CD8-positive, alpha-beta memory T cell (primary cell): Measurements from ENCODE around the gene TCEAL3. TPM values are rescaled to one million over a fixed set of nuclear protein-coding genes. Genes with fewer than 3 reads are reported as not detected.

ENCODE experiments used
- CTCF ChIA-PET: fragments of 350-600 bp; sonication (Branson Sonifier 250); formaldehyde crosslinking; loops from one replicate; lab custom pipeline; 2021; ENCODE audit warnings: antibody characterized with exemption; lab: Charles Lee
- POLR2A ChIA-PET: fragments of 350-600 bp; sonication (Branson Sonifier 250); formaldehyde crosslinking; loops from one replicate; lab custom pipeline; 2021; ENCODE audit warnings: antibody characterized with exemption; lab: Charles Lee
- DNase-seq, 5 donors: peaks; one replicate each; pipeline versions ENCODE4 v3.0.0 to v3.0.0-alpha.2; 2020 to 2022; ENCODE audit warnings: mixed read lengths in 1 of 5
- H3K27ac ChIP-seq: one replicate; pipeline ENCODE4 v1.7.0; 2013; ENCODE audit warnings: low read depth, mild to moderate bottlenecking, low read length, moderate library complexity
- H3K27me3 ChIP-seq: 2 replicates; pipeline ENCODE4 v1.7.0; 2013; ENCODE audit warnings: low read length, mild to moderate bottlenecking; ENCODE audit not compliant: insufficient read depth, poor library complexity, severe bottlenecking
- H3K36me3 ChIP-seq: 2 replicates; pipeline ENCODE4 v1.7.0; 2013; ENCODE audit warnings: mild to moderate bottlenecking, low read length, moderate library complexity; ENCODE audit not compliant: insufficient read depth
- H3K4me1 ChIP-seq: 2 replicates; pipeline ENCODE4 v1.7.0; 2013; ENCODE audit warnings: mild to moderate bottlenecking, low read length, moderate library complexity; ENCODE audit not compliant: insufficient read depth
- H3K4me3 ChIP-seq: 2 replicates; pipeline ENCODE4 v1.7.0; 2013; ENCODE audit warnings: mild to moderate bottlenecking, low read length
- H3K9me3 ChIP-seq: 2 replicates; pipeline ENCODE4 v1.7.0; 2013; ENCODE audit warnings: mild to moderate bottlenecking, low read length
- H3K27ac Mint-ChIP-seq, 8 donors: one replicate each; pipeline ENCODE4 v1.8.0; 2020 to 2021; ENCODE audit warnings: mixed read lengths in 8 of 8, mild to moderate bottlenecking in 6 of 8, inconsistent platforms in 3 of 8, moderate library complexity in 3 of 8
- H3K27me3 Mint-ChIP-seq, 2 donors: one replicate each; pipeline ENCODE4 v1.8.0; 2020 to 2021; ENCODE audit warnings: mixed read lengths in 2 of 2, mild to moderate bottlenecking in 1 of 2, moderate library complexity in 1 of 2
- H3K36me3 Mint-ChIP-seq, 3 donors: one replicate each; pipeline ENCODE4 v1.8.0; 2020 to 2021; ENCODE audit warnings: mixed read lengths in 3 of 3, inconsistent platforms in 1 of 3, mild to moderate bottlenecking in 1 of 3
- H3K4me1 Mint-ChIP-seq, 3 donors: one replicate each; pipeline ENCODE4 v1.8.0; 2020 to 2021; ENCODE audit warnings: mixed read lengths in 3 of 3, inconsistent platforms in 1 of 3, mild to moderate bottlenecking in 1 of 3
- H3K4me3 Mint-ChIP-seq, 7 donors: one replicate each; pipeline ENCODE4 v1.8.0; 2020 to 2021; ENCODE audit warnings: mixed read lengths in 7 of 7, mild to moderate bottlenecking in 6 of 7, moderate library complexity in 4 of 7, inconsistent platforms in 2 of 7
- H3K9me3 Mint-ChIP-seq, 5 donors: one replicate each; pipeline ENCODE4 v1.8.0; 2020 to 2022; ENCODE audit warnings: mixed read lengths in 5 of 5, mild to moderate bottlenecking in 3 of 5, moderate library complexity in 2 of 5, inconsistent platforms in 1 of 5
- polyA plus RNA-seq: library from polyadenylated mRNA; unstranded; fragments of 300-500 nt; fragmentation: Illumina TruSeq; gene quantifications from one replicate; pipeline ENCODE4 v1.2.3, GENCODE V29; 2021
- total RNA-seq, 2 experiments: library from RNA; stranded (reverse); gene quantifications; one replicate each; pipeline ENCODE4 v1.2.3, GENCODE V29; 2021

TCEAL3 gene
- total and polyA plus RNA-seq, 3 experiments from 2014 or later, result 3.9 to 13.1 (median 4.3) TPM

GRCh38 chrX:103610282-103610681 is 2.5 kb downstream of the TCEAL3 start:
- Mint-ChIP-seq H3K9me3 (no peaks in the 10 kb centered on the region), H3K27me3 (peaks cover 0 to 12% of the 10 kb centered on the region in 2 donors), H3K36me3 (peaks cover 0 to 3% (median 0%) of the 10 kb centered on the region in 3 donors), H3K4me3 (peak overlapping the region in 2 of 7 donors; percentile 36 to 86), H3K4me1 (peaks cover 7 to 10% (median 9%) of the 10 kb centered on the region in 3 donors), H3K27ac (peak overlapping the region in 5 of 8 donors; percentile 26 to 63 (median 47))
- POLR2A ChIA-PET, result no interaction called here
- H3K4me1 ChIP-seq, result no peaks in the 10 kb centered on the region
- H3K4me3 ChIP-seq, result no peak overlapping the region
- H3K9me3 ChIP-seq, result no peaks in the 10 kb centered on the region
- no peak overlapping the region for H3K27ac ChIP-seq
- CTCF ChIA-PET, result no interaction called here
- no peaks in the 10 kb centered on the region for H3K27me3 ChIP-seq
- no peaks in the 10 kb centered on the region for H3K36me3 ChIP-seq
- DNase-seq, result no peak

GRCh38 chrX:103613362-103613890 is 5.7 kb downstream of the TCEAL3 start:
- Mint-ChIP-seq H3K4me3 (no peak overlapping the region), H3K9me3 (no peaks in the 10 kb centered on the region), H3K27ac (no peak overlapping the region), H3K27me3 (peaks cover 0 to 11% of the 10 kb centered on the region in 2 donors), H3K4me1 (peaks cover 0 to 3% (median 0%) of the 10 kb centered on the region in 3 donors), H3K36me3 (peaks cover 0 to 2% (median 0%) of the 10 kb centered on the region in 3 donors)
- H3K4me1 ChIP-seq, result no peaks in the 10 kb centered on the region
- no peaks in the 10 kb centered on the region for H3K27me3 ChIP-seq
- CTCF ChIA-PET, result no interaction called here
- no peak for DNase-seq
- no peak overlapping the region for H3K4me3 ChIP-seq
- no peak overlapping the region for H3K27ac ChIP-seq
- POLR2A ChIA-PET, result no interaction called here
- no peaks in the 10 kb centered on the region for H3K9me3 ChIP-seq
- H3K36me3 ChIP-seq, result no peaks in the 10 kb centered on the region

- Histone ChIP-seq H3K36me3 (no peaks in the 10 kb centered on the region), H3K9me3 (no peaks in the 10 kb centered on the region), H3K27ac (no peak overlapping the region), H3K4me1 (no peaks in the 10 kb centered on the region), H3K27me3 (no peaks in the 10 kb centered on the region), H3K4me3 (no peak overlapping the region)
- no peak overlapping the region for H3K27ac Mint-ChIP-seq
- H3K4me3 Mint-ChIP-seq, result no peak overlapping the region
- H3K4me1 Mint-ChIP-seq, result no peaks in the 10 kb centered on the region
- ChIA-PET POLR2A (no interaction called here), CTCF (no interaction called here)
- peaks cover 0 to 9% of the 10 kb centered on the region in 2 donors for H3K27me3 Mint-ChIP-seq
- peaks cover 0 to 1% (median 0%) of the 10 kb centered on the region in 3 donors for H3K36me3 Mint-ChIP-seq
- no peak for DNase-seq
- no peaks in the 10 kb centered on the region for H3K9me3 Mint-ChIP-seq
These were observed 7.2 kb downstream of the TCEAL3 start for GRCh38 chrX:103614999-103615398.

GRCh38 chrX:103615781-103616371 is 8.1 kb downstream of the TCEAL3 start:
- Histone ChIP-seq H3K4me1 (no peaks in the 10 kb centered on the region), H3K36me3 (no peaks in the 10 kb centered on the region), H3K27ac (no peak overlapping the region), H3K9me3 (no peaks in the 10 kb centered on the region), H3K4me3 (no peak overlapping the region), H3K27me3 (no peaks in the 10 kb centered on the region)
- Mint-ChIP-seq H3K27ac (no peak overlapping the region), H3K4me1 (no peaks in the 10 kb centered on the region), H3K4me3 (no peak overlapping the region), H3K27me3 (peaks cover 0 to 7% of the 10 kb centered on the region in 2 donors), H3K9me3 (no peaks in the 10 kb centered on the region), H3K36me3 (no peaks in the 10 kb centered on the region)
- POLR2A ChIA-PET, result no interaction called here
- no peak for DNase-seq
- CTCF ChIA-PET, result no interaction called here

GRCh38 chrX:103616676-103617186 is 9.0 kb downstream of the TCEAL3 start:
- no peak overlapping the region for H3K4me3 Mint-ChIP-seq
- no peaks in the 10 kb centered on the region for H3K36me3 Mint-ChIP-seq
- H3K4me1 Mint-ChIP-seq, result no peaks in the 10 kb centered on the region
- no peak for DNase-seq
- H3K4me3 ChIP-seq, result no peak overlapping the region
- CTCF ChIA-PET, result no interaction called here
- H3K9me3 Mint-ChIP-seq, result no peaks in the 10 kb centered on the region
- POLR2A ChIA-PET, result no interaction called here
- no peak overlapping the region for H3K27ac ChIP-seq
- H3K27me3 ChIP-seq, result no peaks in the 10 kb centered on the region
- no peaks in the 10 kb centered on the region for H3K9me3 ChIP-seq
- H3K4me1 ChIP-seq, result no peaks in the 10 kb centered on the region
- H3K27ac Mint-ChIP-seq, result no peak overlapping the region
- H3K36me3 ChIP-seq, result no peaks in the 10 kb centered on the region
- H3K27me3 Mint-ChIP-seq, result peaks cover 0 to 7% of the 10 kb centered on the region in 2 donors

- POLR2A ChIA-PET, result no interaction called here
- peak overlapping the region in 2 of 8 donors; percentile 46 to 86 for H3K27ac Mint-ChIP-seq
- no peak for DNase-seq
- peaks cover 0 to 4% (median 0%) of the 10 kb centered on the region in 3 donors for H3K36me3 Mint-ChIP-seq
- Histone ChIP-seq H3K4me3 (no peak overlapping the region), H3K9me3 (no peaks in the 10 kb centered on the region), H3K36me3 (no peaks in the 10 kb centered on the region), H3K27ac (no peak overlapping the region), H3K27me3 (no peaks in the 10 kb centered on the region), H3K4me1 (peaks cover 4% of the 10 kb centered on the region)
- H3K4me3 Mint-ChIP-seq, result no peak overlapping the region
- peaks cover 5 to 7% (median 6%) of the 10 kb centered on the region in 3 donors for H3K4me1 Mint-ChIP-seq
- CTCF ChIA-PET, result no interaction called here
- H3K27me3 Mint-ChIP-seq, result peaks cover 0 to 3% of the 10 kb centered on the region in 2 donors
- H3K9me3 Mint-ChIP-seq, result no peaks in the 10 kb centered on the region
These were observed 16.3 kb downstream of the TCEAL3 start for GRCh38 chrX:103624111-103624510.

GRCh38 chrX:103626855-103627254 is 19.1 kb downstream of the TCEAL3 start:
- POLR2A ChIA-PET, result no interaction called here
- Mint-ChIP-seq H3K9me3 (no peaks in the 10 kb centered on the region), H3K27me3 (peaks cover 0 to 7% of the 10 kb centered on the region in 2 donors), H3K4me1 (peaks cover 12 to 19% (median 14%) of the 10 kb centered on the region in 3 donors), H3K27ac (peak overlapping the region in 1 of 8 donors; percentile 75), H3K4me3 (no peak overlapping the region), H3K36me3 (peaks cover 0 to 5% (median 0%) of the 10 kb centered on the region in 3 donors)
- peaks cover 4% of the 10 kb centered on the region for H3K4me1 ChIP-seq
- no peak overlapping the region for H3K4me3 ChIP-seq
- H3K27me3 ChIP-seq, result no peaks in the 10 kb centered on the region
- no peak overlapping the region for H3K27ac ChIP-seq
- no peak for DNase-seq
- no peaks in the 10 kb centered on the region for H3K36me3 ChIP-seq
- no peaks in the 10 kb centered on the region for H3K9me3 ChIP-seq
- CTCF ChIA-PET, result no interaction called here
